Neural cell (in vitro differentiated cells): ENCODE measurements around the gene LUC7L2.

Source experiments
- CTCF ChIP-seq: fragments of 450-650 bp; IDR thresholded peaks from 2 replicates; pipeline ENCODE4 v1.5.1; 2014; ENCODE audit warnings: antibody characterized with exemption, mild to moderate bottlenecking, moderate library complexity; ENCODE audit not compliant: poor library complexity, severe bottlenecking
- EP300 ChIP-seq: fragments of 450-650 bp; conservative IDR thresholded peaks from 2 replicates; pipeline ENCODE4 v1.6.1; 2014; ENCODE audit warnings: antibody characterized with exemption, mild to moderate bottlenecking, moderate library complexity; ENCODE audit not compliant: poor library complexity, severe bottlenecking
- EZH2 ChIP-seq: fragments of 200-600, 300-800 bp; shearing (Covaris generic), sonication (generic); IDR thresholded peaks from 2 replicates; pipeline ENCODE4 v1.6.1; 2014; ENCODE audit warnings: antibody characterized with exemption, low read length, borderline replicate concordance, mild to moderate bottlenecking; ENCODE audit not compliant: insufficient read depth, poor library complexity, severe bottlenecking
- MXI1 ChIP-seq: fragments of 450-650 bp; conservative IDR thresholded peaks from 2 replicates; pipeline ENCODE4 v1.6.1; 2014; ENCODE audit warnings: antibody characterized with exemption, mild to moderate bottlenecking; ENCODE audit not compliant: poor library complexity, severe bottlenecking
- POLR2AphosphoS5 ChIP-seq: IDR thresholded peaks from 2 replicates; pipeline ENCODE4 v1.6.1; 2012
- RAD21 ChIP-seq: fragments of 450-650 bp; conservative IDR thresholded peaks from 2 replicates; pipeline ENCODE4 v1.6.1; 2014; ENCODE audit warnings: antibody characterized with exemption, mild to moderate bottlenecking, moderate library complexity
- SMC3 ChIP-seq: fragments of 450-650 bp; conservative IDR thresholded peaks from 2 replicates; pipeline ENCODE4 v1.6.1; 2014; ENCODE audit warnings: antibody characterized with exemption, mild to moderate bottlenecking, moderate library complexity; ENCODE audit not compliant: poor library complexity
- TAF1 ChIP-seq: IDR thresholded peaks from 2 replicates; pipeline ENCODE4 v1.6.1; 2012; ENCODE audit warnings: low read depth
- TF ChIP-seq, protein P1 (sequence below): IDR thresholded peaks from 2 replicates; pipeline ENCODE4 v1.6.1; 2012; ENCODE audit warnings: borderline replicate concordance

- TF ChIP-seq EZH2 (no peak), RAD21 (no peak), CTCF (no peak), EP300 (no peak), POLR2AphosphoS5 (no peak), SMC3 (no peak), TAF1 (no peak), MXI1 (no peak)
- TF ChIP-seq, protein P1, sequence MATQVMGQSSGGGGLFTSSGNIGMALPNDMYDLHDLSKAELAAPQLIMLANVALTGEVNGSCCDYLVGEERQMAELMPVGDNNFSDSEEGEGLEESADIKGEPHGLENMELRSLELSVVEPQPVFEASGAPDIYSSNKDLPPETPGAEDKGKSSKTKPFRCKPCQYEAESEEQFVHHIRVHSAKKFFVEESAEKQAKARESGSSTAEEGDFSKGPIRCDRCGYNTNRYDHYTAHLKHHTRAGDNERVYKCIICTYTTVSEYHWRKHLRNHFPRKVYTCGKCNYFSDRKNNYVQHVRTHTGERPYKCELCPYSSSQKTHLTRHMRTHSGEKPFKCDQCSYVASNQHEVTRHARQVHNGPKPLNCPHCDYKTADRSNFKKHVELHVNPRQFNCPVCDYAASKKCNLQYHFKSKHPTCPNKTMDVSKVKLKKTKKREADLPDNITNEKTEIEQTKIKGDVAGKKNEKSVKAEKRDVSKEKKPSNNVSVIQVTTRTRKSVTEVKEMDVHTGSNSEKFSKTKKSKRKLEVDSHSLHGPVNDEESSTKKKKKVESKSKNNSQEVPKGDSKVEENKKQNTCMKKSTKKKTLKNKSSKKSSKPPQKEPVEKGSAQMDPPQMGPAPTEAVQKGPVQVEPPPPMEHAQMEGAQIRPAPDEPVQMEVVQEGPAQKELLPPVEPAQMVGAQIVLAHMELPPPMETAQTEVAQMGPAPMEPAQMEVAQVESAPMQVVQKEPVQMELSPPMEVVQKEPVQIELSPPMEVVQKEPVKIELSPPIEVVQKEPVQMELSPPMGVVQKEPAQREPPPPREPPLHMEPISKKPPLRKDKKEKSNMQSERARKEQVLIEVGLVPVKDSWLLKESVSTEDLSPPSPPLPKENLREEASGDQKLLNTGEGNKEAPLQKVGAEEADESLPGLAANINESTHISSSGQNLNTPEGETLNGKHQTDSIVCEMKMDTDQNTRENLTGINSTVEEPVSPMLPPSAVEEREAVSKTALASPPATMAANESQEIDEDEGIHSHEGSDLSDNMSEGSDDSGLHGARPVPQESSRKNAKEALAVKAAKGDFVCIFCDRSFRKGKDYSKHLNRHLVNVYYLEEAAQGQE = no peak
Measured at GRCh38 chr7:139431010-139431409, 71.3 kb downstream of the LUC7L2 start.
